Neuronal stem cell (in vitro differentiated cells): ENCODE data around the gene ISLR.

Experiments used
- DNase-seq: peaks from one replicate; pipeline ENCODE4 v3.0.0-alpha.2; 2013; ENCODE audit warnings: low spot score
- H2AFZ ChIP-seq: one replicate; pipeline ENCODE4 v1.6.1; 2013; ENCODE audit warnings: mild to moderate bottlenecking, low read length, inconsistent platforms
- H2AK5ac ChIP-seq: 2 replicates; pipeline ENCODE4 v1.6.1; 2013; ENCODE audit warnings: low read depth, mild to moderate bottlenecking, inconsistent platforms, low read length, moderate library complexity, mixed read lengths
- H2BK120ac ChIP-seq: 2 replicates; pipeline ENCODE4 v1.6.1; 2013; ENCODE audit warnings: low read depth, mild to moderate bottlenecking, inconsistent platforms, low read length, moderate library complexity, mixed read lengths
- H2BK12ac ChIP-seq: one replicate; pipeline ENCODE4 v1.6.1; 2013; ENCODE audit warnings: low read length, inconsistent platforms
- H2BK15ac ChIP-seq: 2 replicates; pipeline ENCODE4 v1.6.1; 2013; ENCODE audit warnings: mild to moderate bottlenecking, low read length, inconsistent platforms, mixed read lengths
- H2BK5ac ChIP-seq: one replicate; pipeline ENCODE4 v1.6.1; 2013; ENCODE audit warnings: inconsistent platforms, mild to moderate bottlenecking, low read length, moderate library complexity
- H3K14ac ChIP-seq: one replicate; pipeline ENCODE4 v1.6.1; 2013; ENCODE audit warnings: low read length, inconsistent platforms
- H3K18ac ChIP-seq: 2 replicates; pipeline ENCODE4 v1.6.1; 2013; ENCODE audit warnings: low read length, inconsistent platforms
- H3K23ac ChIP-seq: 2 replicates; pipeline ENCODE4 v1.6.1; 2013; ENCODE audit warnings: low read depth, mild to moderate bottlenecking, mixed read lengths, low read length, inconsistent platforms; ENCODE audit not compliant: poor library complexity
- H3K27ac ChIP-seq: replicated peaks from 3 replicates; pipeline ENCODE4 v1.5.1; 2013; ENCODE audit warnings: low read length, inconsistent platforms
- H3K27me3 ChIP-seq, 3 experiments: 2 replicates each; pipeline ENCODE4 v1.6.1; 2013; ENCODE audit warnings: low read length in 3 of 3, mild to moderate bottlenecking in 2 of 3, inconsistent platforms in 1 of 3, low read depth in 1 of 3, mixed read lengths in 1 of 3, moderate library complexity in 1 of 3; ENCODE audit not compliant: control insufficient read depth in 3 of 3, insufficient read depth in 3 of 3
- H3K36me3 ChIP-seq, 2 donors: replicated peaks in 1 of 2; 2 replicates each; pipeline ENCODE4 v1.6.1; 2013; ENCODE audit warnings: low read length in 2 of 2; ENCODE audit not compliant: control insufficient read depth in 2 of 2, insufficient read depth in 2 of 2
- H3K4ac ChIP-seq: 2 replicates; pipeline ENCODE4 v1.6.1; 2013; ENCODE audit warnings: inconsistent platforms, mild to moderate bottlenecking, low read length, moderate library complexity
- H3K4me1 ChIP-seq, 2 donors: 1 replicate in 1 of 2; 2 replicates in 1 of 2; pipeline ENCODE4 v1.6.1; 2013; ENCODE audit warnings: low read length in 2 of 2, low read depth in 1 of 2; ENCODE audit not compliant: control insufficient read depth in 2 of 2, insufficient read depth in 1 of 2
- H3K4me2 ChIP-seq: one replicate; pipeline ENCODE4 v1.6.1; 2013; ENCODE audit warnings: mild to moderate bottlenecking, low read length, inconsistent platforms; ENCODE audit not compliant: insufficient read depth, poor library complexity, severe bottlenecking
- H3K4me3 ChIP-seq, 2 donors: 2 replicates each; pipeline ENCODE4 v1.5.1; 2013; ENCODE audit warnings: low read length in 2 of 2, mild to moderate bottlenecking in 2 of 2, inconsistent platforms in 1 of 2, moderate library complexity in 1 of 2
- H3K79me1 ChIP-seq: one replicate; pipeline ENCODE4 v1.6.1; 2013; ENCODE audit warnings: low read depth, mild to moderate bottlenecking, inconsistent platforms, low read length, moderate library complexity
- H3K9ac ChIP-seq: one replicate; pipeline ENCODE4 v1.6.1; 2013; ENCODE audit warnings: mild to moderate bottlenecking, low read depth, low read length, inconsistent platforms; ENCODE audit not compliant: poor library complexity
- H3K9me3 ChIP-seq, 2 donors: replicated peaks in 1 of 2; 2 replicates each; pipeline versions ENCODE3 to v1.6.1; 2013; ENCODE audit warnings: low read length in 2 of 2, mild to moderate bottlenecking in 2 of 2, inconsistent platforms in 1 of 2, low read depth in 1 of 2, mixed read lengths in 1 of 2, moderate library complexity in 1 of 2; ENCODE audit not compliant: control insufficient read depth in 2 of 2, insufficient read depth in 1 of 2
- H4K8ac ChIP-seq: one replicate; pipeline ENCODE4 v1.6.1; 2013; ENCODE audit warnings: low read depth, mild to moderate bottlenecking, inconsistent platforms, low read length, moderate library complexity
- H4K91ac ChIP-seq: one replicate; pipeline ENCODE4 v1.6.1; 2013; ENCODE audit warnings: low read length, low read depth, mild to moderate bottlenecking, inconsistent platforms; ENCODE audit not compliant: poor library complexity
- WGBS, 2 donors: extraction: QIAGEN DNeasy Blood & Tissue Kit; methylation state at CpG; one replicate each; pipeline ENCODE4 v1.1.7; 2013; ENCODE audit warnings: missing lambda C conversion rate in 2 of 2, mixed read lengths in 1 of 2; ENCODE audit not compliant: insufficient read length in 2 of 2, insufficient replicate concordance in 1 of 2; ENCODE audit errors: extremely low coverage in 2 of 2; 5-methylcytosine and 5-hydroxymethylcytosine counted together

ISLR gene

DNA sequence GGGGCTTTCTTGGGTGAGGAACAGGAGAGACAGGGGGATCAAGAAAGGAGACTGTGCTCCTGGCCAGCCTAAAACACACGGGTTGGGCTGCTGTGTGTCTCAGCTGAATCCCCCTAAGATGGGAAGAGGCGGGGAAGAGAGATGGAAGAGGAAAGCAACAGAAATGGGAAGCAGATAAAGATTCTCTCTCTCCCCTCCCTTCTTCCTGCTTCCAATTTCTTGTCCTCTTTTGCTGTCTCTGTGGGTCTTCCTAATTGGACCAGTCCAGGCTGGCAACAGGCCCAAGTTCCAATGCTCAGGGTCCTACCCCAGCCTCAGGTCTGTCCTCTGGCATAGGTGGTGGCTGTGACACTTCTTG lies 36.0 kb upstream of the ISLR start:
- peaks cover 4% of the 10 kb centered on the region for H3K79me1 ChIP-seq
- no peak overlapping the region for H3K18ac ChIP-seq
- no peak overlapping the region for H3K4me2 ChIP-seq
- no peak overlapping the region for H3K4me3 ChIP-seq
- H3K4me1 ChIP-seq: peaks cover 20 to 27% of the 10 kb centered on the region in 2 donors
- H4K91ac ChIP-seq: no peak overlapping the region
- no peak overlapping the region for H2AFZ ChIP-seq
- H3K9me3 ChIP-seq: peaks cover 12 to 18% of the 10 kb centered on the region in 2 donors
- H2AK5ac ChIP-seq: no peak overlapping the region
- no peak for DNase-seq
- no peak overlapping the region for H2BK15ac ChIP-seq
- H3K36me3 ChIP-seq: no peaks in the 10 kb centered on the region
- H2BK5ac ChIP-seq: no peak overlapping the region
- H3K27ac ChIP-seq: no peak overlapping the region
- no peak overlapping the region for H2BK120ac ChIP-seq
- no peak overlapping the region for H2BK12ac ChIP-seq
- no peak overlapping the region for H4K8ac ChIP-seq
- H3K4ac ChIP-seq: no peak overlapping the region
- no peak overlapping the region for H3K23ac ChIP-seq
- no peak overlapping the region for H3K14ac ChIP-seq
- no CpG with 5 or more reads among the region's 2 CpGs for WGBS, 2 donors
- H3K27me3 ChIP-seq: peaks cover 21 to 43% (median 30%) of the 10 kb centered on the region in 3 experiments
- H3K9ac ChIP-seq: no peak overlapping the region

DNA sequence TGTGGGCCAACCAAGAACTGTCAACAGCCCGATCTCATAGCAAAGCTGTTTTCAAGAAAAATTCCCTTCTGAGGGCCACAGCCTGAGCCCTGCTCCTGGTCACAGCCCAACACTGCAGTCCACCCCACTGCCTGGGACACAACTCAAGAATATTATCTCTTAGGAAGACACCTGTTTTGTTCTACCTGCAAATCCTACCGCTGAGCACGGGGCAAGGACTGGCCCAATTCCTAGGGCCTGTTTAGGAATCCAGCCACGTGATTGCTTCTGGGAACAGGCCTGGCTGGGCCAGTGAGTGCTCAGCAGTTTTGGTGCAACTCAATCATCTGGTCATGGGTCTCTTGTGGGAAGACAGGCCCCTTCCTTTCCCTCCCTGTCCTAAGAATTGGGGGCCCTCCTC lies 34.9 kb upstream of the ISLR start:
- no peak overlapping the region for H3K9ac ChIP-seq
- peaks cover 3 to 10% of the 10 kb centered on the region in 2 donors for H3K9me3 ChIP-seq
- H2AK5ac ChIP-seq: no peak overlapping the region
- no peak overlapping the region for H4K8ac ChIP-seq
- H3K36me3 ChIP-seq: no peaks in the 10 kb centered on the region
- no peak overlapping the region for H3K27ac ChIP-seq
- H3K4me3 ChIP-seq: no peak overlapping the region
- no peak overlapping the region for H2BK15ac ChIP-seq
- H3K27me3 ChIP-seq: peaks cover 10 to 31% (median 19%) of the 10 kb centered on the region in 3 experiments
- peaks cover 20 to 21% of the 10 kb centered on the region in 2 donors for H3K4me1 ChIP-seq
- no peak overlapping the region for H2BK12ac ChIP-seq
- H2BK5ac ChIP-seq: no peak overlapping the region
- peaks cover 2% of the 10 kb centered on the region for H3K79me1 ChIP-seq
- H3K14ac ChIP-seq: no peak overlapping the region
- H2BK120ac ChIP-seq: no peak overlapping the region
- no peak overlapping the region for H3K23ac ChIP-seq
- H3K18ac ChIP-seq: no peak overlapping the region
- no peak for DNase-seq
- H4K91ac ChIP-seq: no peak overlapping the region
- WGBS, 2 donors: no CpG with 5 or more reads among the region's 4 CpGs
- no peak overlapping the region for H2AFZ ChIP-seq
- H3K4ac ChIP-seq: no peak overlapping the region
- H3K4me2 ChIP-seq: no peak overlapping the region

DNA sequence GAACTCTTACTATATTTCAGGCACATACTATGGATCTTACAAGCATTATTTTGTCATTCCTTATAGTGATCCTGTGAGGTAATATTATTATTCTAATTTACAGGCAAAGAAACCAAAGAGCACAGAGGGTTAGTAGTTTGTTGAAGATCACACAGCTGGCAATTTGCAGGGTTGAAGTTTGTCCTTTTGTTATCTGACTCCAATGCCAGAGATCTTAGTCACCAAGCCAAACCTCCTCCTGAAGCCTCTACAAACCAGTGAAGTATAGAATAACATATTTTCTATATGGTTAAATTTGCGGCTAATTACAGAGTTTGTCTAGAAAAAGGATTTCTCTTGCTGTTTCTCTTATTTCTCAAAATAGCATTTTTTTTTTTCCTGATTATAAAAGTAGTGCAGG lies 31.9 kb upstream of the ISLR start:
- H3K27me3 ChIP-seq: peaks cover 0 to 11% (median 4%) of the 10 kb centered on the region in 3 experiments
- H3K79me1 ChIP-seq: no peaks in the 10 kb centered on the region
- H4K8ac ChIP-seq: no peak overlapping the region
- no peaks in the 10 kb centered on the region for H3K36me3 ChIP-seq
- H2AFZ ChIP-seq: no peak overlapping the region
- no peak overlapping the region for H3K4ac ChIP-seq
- no peak overlapping the region for H3K27ac ChIP-seq
- H2BK120ac ChIP-seq: no peak overlapping the region
- no peak overlapping the region for H3K4me3 ChIP-seq
- no peak overlapping the region for H2AK5ac ChIP-seq
- H3K23ac ChIP-seq: no peak overlapping the region
- peaks cover 0 to 1% of the 10 kb centered on the region in 2 donors for H3K9me3 ChIP-seq
- H2BK15ac ChIP-seq: no peak overlapping the region
- DNase-seq: no peak
- H3K9ac ChIP-seq: no peak overlapping the region
- WGBS, 2 donors: no CpG with 5 or more reads among the region's 1 CpG
- no peak overlapping the region for H4K91ac ChIP-seq
- no peak overlapping the region for H2BK5ac ChIP-seq
- H3K18ac ChIP-seq: no peak overlapping the region
- no peak overlapping the region for H2BK12ac ChIP-seq
- H3K14ac ChIP-seq: no peak overlapping the region
- H3K4me1 ChIP-seq: peaks cover 8 to 16% of the 10 kb centered on the region in 2 donors
- no peak overlapping the region for H3K4me2 ChIP-seq

GRCh38 chr15:74144153-74144775 lies 29.2 kb upstream of the ISLR start:
- H3K9me3 ChIP-seq: peaks cover 0 to 1% of the 10 kb centered on the region in 2 donors
- H2BK5ac ChIP-seq: no peak overlapping the region
- no peak overlapping the region for H3K4me3 ChIP-seq
- H3K14ac ChIP-seq: no peak overlapping the region
- H2BK15ac ChIP-seq: no peak overlapping the region
- H2BK120ac ChIP-seq: no peak overlapping the region
- H3K4me2 ChIP-seq: no peak overlapping the region
- no peak overlapping the region for H4K91ac ChIP-seq
- no peak overlapping the region for H3K9ac ChIP-seq
- no peak overlapping the region for H3K4ac ChIP-seq
- H3K36me3 ChIP-seq: no peaks in the 10 kb centered on the region
- peaks cover 3 to 7% of the 10 kb centered on the region in 2 donors for H3K4me1 ChIP-seq
- H2AFZ ChIP-seq: no peak overlapping the region
- no peak overlapping the region for H2BK12ac ChIP-seq
- no peak for DNase-seq
- no peak overlapping the region for H2AK5ac ChIP-seq
- no CpG with 5 or more reads among the region's 6 CpGs for WGBS, 2 donors
- H3K18ac ChIP-seq: no peak overlapping the region
- H3K79me1 ChIP-seq: no peaks in the 10 kb centered on the region
- H3K27me3 ChIP-seq: no peaks in the 10 kb centered on the region
- H4K8ac ChIP-seq: no peak overlapping the region
- H3K27ac ChIP-seq: no peak overlapping the region
- no peak overlapping the region for H3K23ac ChIP-seq
